Osteoblast (primary cell): ENCODE results near the gene FILIP1L. TPM values are rescaled to one million over a fixed set of nuclear protein-coding genes. Genes with fewer than 3 reads are reported as not detected.

Experiments
- DNase-seq: peaks from one replicate; pipeline ENCODE4 v3.0.0; 2011; ENCODE audit warnings: low spot score, mixed read lengths; ENCODE audit not compliant: insufficient read length; ENCODE audit errors: missing footprints
- H2AFZ ChIP-seq: 2 replicates; pipeline ENCODE4 v1.6.0; 2011; ENCODE audit warnings: mild to moderate bottlenecking, low read length
- H3K27ac ChIP-seq: 2 replicates; pipeline ENCODE4 v1.5.1; 2011; ENCODE audit warnings: mild to moderate bottlenecking, low read depth, low read length, moderate library complexity
- H3K27me3 ChIP-seq: 2 replicates; pipeline ENCODE4 v1.6.0; 2012; ENCODE audit warnings: mild to moderate bottlenecking, control low read depth, inconsistent platforms, low read length, moderate library complexity; ENCODE audit not compliant: insufficient read depth
- H3K36me3 ChIP-seq: 2 replicates; pipeline ENCODE4 v1.5.1; 2011; ENCODE audit warnings: mild to moderate bottlenecking, low read length, control low read depth, moderate library complexity; ENCODE audit not compliant: insufficient read depth
- H3K4me1 ChIP-seq: 2 replicates; pipeline ENCODE4 v1.5.1; 2011; ENCODE audit warnings: mild to moderate bottlenecking, low read length, control low read depth, moderate library complexity; ENCODE audit not compliant: insufficient read depth
- H3K4me2 ChIP-seq: 2 replicates; pipeline ENCODE4 v1.6.0; 2011; ENCODE audit warnings: mild to moderate bottlenecking, low read length; ENCODE audit not compliant: insufficient read depth
- H3K4me3 ChIP-seq: fragments of 200-600 bp; sonication (generic); 3 replicates; pipeline ENCODE4 v1.5.1; 2012; ENCODE audit warnings: mild to moderate bottlenecking, low read length, inconsistent platforms; ENCODE audit not compliant: insufficient read depth
- H3K79me2 ChIP-seq: 2 replicates; pipeline ENCODE4 v1.6.0; 2012; ENCODE audit warnings: mild to moderate bottlenecking, low read length, control low read depth, inconsistent platforms; ENCODE audit not compliant: insufficient read depth
- H3K9me3 ChIP-seq: 2 replicates; pipeline ENCODE4 v1.5.1; 2011; ENCODE audit warnings: low read depth, low read length, control low read depth
- H4K20me1 ChIP-seq: 2 replicates; pipeline ENCODE4 v1.6.0; 2012; ENCODE audit warnings: mild to moderate bottlenecking, low read length, control low read depth; ENCODE audit not compliant: insufficient read depth
- CTCF ChIP-seq: IDR thresholded peaks from 2 replicates; pipeline ENCODE4 v1.5.1; 2011; ENCODE audit warnings: mild to moderate bottlenecking, low read depth, low read length, moderate library complexity; ENCODE audit errors: extremely low read depth
- total RNA-seq: library from RNA; depleted of rRNA; stranded (reverse); fragments of >200 nt; gene quantifications from 2 replicates; pipeline ENCODE4 v1.2.3, GENCODE V29; 2012

Gene FILIP1L
- total RNA-seq, 1 donor = 5.8 TPM

DNA sequence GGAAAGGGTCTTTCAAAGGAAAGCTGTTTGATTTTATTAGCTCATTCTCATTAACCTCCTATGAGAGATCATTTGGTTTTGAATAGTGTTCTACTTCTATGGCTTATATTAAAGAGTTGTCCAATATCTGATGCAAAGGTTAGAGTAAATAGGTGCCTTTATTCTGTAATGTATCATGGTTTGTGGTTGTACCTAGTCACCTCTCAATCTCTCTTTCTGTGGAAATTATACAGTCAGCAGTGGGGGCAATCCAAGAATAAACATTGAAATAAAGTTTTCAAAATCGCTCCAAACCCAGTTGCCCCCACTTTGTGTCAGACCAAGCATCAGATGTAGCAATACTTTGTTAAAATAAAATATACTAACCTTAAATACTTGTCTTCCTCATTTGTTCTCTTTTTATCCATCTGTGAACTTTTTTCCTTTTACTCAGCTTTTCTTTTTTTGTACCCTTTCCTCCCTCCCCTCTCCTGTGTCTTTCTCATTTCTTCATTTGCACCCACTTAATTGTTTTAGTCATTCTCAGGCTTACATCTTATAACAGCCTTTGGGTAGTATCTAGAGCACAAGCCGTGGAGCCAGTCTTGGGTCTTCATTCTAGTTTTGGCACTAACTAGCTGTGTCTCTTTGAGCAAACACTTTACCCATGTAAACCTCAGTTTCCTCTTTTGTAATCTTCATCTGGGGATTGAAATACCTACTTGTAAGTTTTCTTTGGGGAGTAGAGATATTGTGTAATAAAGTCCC, 279.9 kb downstream of the FILIP1L start:
- peaks cover 5% of the 10 kb centered on the region for H4K20me1 ChIP-seq
- no peaks in the 10 kb centered on the region for H3K9me3 ChIP-seq
- no peak for TF ChIP-seq CTCF
- no peak overlapping the region for H3K4me2 ChIP-seq
- H3K27me3 ChIP-seq = no peaks in the 10 kb centered on the region
- DNase-seq = no peak
- H3K27ac ChIP-seq = no peak overlapping the region
- peaks cover 10% of the 10 kb centered on the region for H3K4me1 ChIP-seq
- H2AFZ ChIP-seq = no peak overlapping the region
- no peak overlapping the region for H3K4me3 ChIP-seq
- no peaks in the 10 kb centered on the region for H3K36me3 ChIP-seq
- H3K79me2 ChIP-seq = peaks cover 28% of the 10 kb centered on the region

- H2AFZ ChIP-seq = no peak overlapping the region
- H3K4me1 ChIP-seq = peaks cover 10% of the 10 kb centered on the region
- H3K9me3 ChIP-seq = no peaks in the 10 kb centered on the region
- TF ChIP-seq CTCF = no peak
- no peaks in the 10 kb centered on the region for H3K27me3 ChIP-seq
- H3K4me3 ChIP-seq = no peak overlapping the region
- peaks cover 30% of the 10 kb centered on the region for H3K79me2 ChIP-seq
- peak overlapping the region; percentile 14 for H3K4me2 ChIP-seq
- DNase-seq = no peak
- H4K20me1 ChIP-seq = peaks cover 5% of the 10 kb centered on the region
- H3K27ac ChIP-seq = peak overlapping the region; percentile 40
- no peaks in the 10 kb centered on the region for H3K36me3 ChIP-seq
These were observed 280.6 kb downstream of the FILIP1L start for GRCh38 chr3:99833617-99834205.

GRCh38 chr3:99829844-99830243, 284.5 kb downstream of the FILIP1L start:
- DNase-seq = no peak
- TF ChIP-seq CTCF = no peak
- Histone ChIP-seq H3K4me2 (no peak overlapping the region), H3K79me2 (peaks cover 20% of the 10 kb centered on the region), H3K36me3 (no peaks in the 10 kb centered on the region), H3K4me3 (no peak overlapping the region), H3K9me3 (no peaks in the 10 kb centered on the region), H3K27me3 (no peaks in the 10 kb centered on the region), H3K4me1 (peaks cover 17% of the 10 kb centered on the region), H4K20me1 (no peaks in the 10 kb centered on the region), H3K27ac (no peak overlapping the region), H2AFZ (no peak overlapping the region)

DNA sequence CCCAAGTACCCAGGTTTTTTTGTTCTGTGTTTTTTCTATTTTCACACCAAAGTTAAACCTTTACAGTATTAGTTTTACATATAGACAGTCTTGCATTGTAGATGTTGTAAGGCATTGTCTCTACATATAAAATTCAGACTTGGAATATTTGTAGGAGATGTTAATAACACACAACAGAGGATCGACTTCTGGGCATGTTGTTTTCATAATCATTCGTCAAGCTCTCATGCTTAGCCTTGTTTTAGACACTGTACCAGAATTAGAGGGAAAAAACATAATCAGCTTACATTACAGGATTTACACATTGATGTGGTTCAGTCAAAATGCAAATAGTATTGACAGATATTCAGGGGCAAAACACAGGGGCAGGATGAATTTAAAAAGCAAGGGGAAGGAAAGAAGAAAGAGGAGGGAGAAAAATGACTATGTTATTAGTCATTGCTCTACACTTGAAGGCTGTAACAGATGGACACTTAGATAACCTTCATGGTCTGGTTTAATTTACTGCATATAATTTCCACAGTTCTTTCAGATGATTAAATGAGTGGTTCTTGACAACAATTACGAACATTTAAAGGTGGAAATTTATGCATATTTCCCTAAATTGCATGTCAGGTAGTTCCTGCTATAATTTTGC, 289.2 kb downstream of the FILIP1L start:
- H3K27ac ChIP-seq = no peak overlapping the region
- H3K27me3 ChIP-seq = no peaks in the 10 kb centered on the region
- no peak for TF ChIP-seq CTCF
- H2AFZ ChIP-seq = no peak overlapping the region
- H3K4me3 ChIP-seq = peak overlapping the region; percentile 10
- H3K36me3 ChIP-seq = no peaks in the 10 kb centered on the region
- H3K4me1 ChIP-seq = peaks cover 8% of the 10 kb centered on the region
- peaks cover 18% of the 10 kb centered on the region for H3K79me2 ChIP-seq
- peak; percentile 51 for DNase-seq
- peak overlapping the region; percentile 72 for H3K4me2 ChIP-seq
- no peaks in the 10 kb centered on the region for H4K20me1 ChIP-seq
- H3K9me3 ChIP-seq = no peaks in the 10 kb centered on the region
